ENCODE data around the gene IREB2. TPM values are rescaled to one million over a fixed set of nuclear protein-coding genes. Genes with fewer than 3 reads are reported as not detected.

Gene IREB2
- polyA plus RNA-seq, 1 of the 3 experiments (the other 2 are of a cell fraction), result 9.5 TPM

GRCh38 chr15:78502641-78503040 is 64.6 kb downstream of the IREB2 start:
- Histone ChIP-seq H3K36me3 (replicated peaks in 1 of 2; ENCODE audit: control insufficient read depth in 1 of 2, insufficient read depth in 2 of 2, low read length in 1 of 2) (peaks cover 28 to 40% of the 10 kb centered on the region in 2 experiments), H3K9me2 (no peaks in the 10 kb centered on the region), H3K9me3 (no peaks in the 10 kb centered on the region), H3K27me3 (ENCODE audit: insufficient read depth) (no peaks in the 10 kb centered on the region), H2AFZ (ENCODE audit: low read depth) (no peak overlapping the region), H3K4me3 (ENCODE audit: low read depth in 2 of 2, low read length in 1 of 2) (no peak overlapping the region), H3K79me2 (ENCODE audit: insufficient read depth) (no peaks in the 10 kb centered on the region), H3K9ac (no peak overlapping the region), H4K20me1 (ENCODE audit: insufficient read depth) (no peaks in the 10 kb centered on the region), H3K27ac (ENCODE audit: low read depth in 2 of 2, low read length in 1 of 2) (no peak overlapping the region), H3K4me1 (ENCODE audit: control insufficient read depth in 1 of 2, insufficient read depth in 2 of 2, low read depth in 1 of 2, low read length in 1 of 2) (peaks cover 0 to 3% of the 10 kb centered on the region in 2 experiments; a peak in 1 of 4 replicates), H3K4me2 (no peak overlapping the region), H3F3A (replicated peaks; ENCODE audit: insufficient read depth) (peaks cover 11% of the 10 kb centered on the region)
- CTCF ChIA-PET, result interaction anchor here (1.4 kb wide), 1 partner anchor 66 kb away, joined by 3 read pairs; no protein-coding TSS in a partner anchor
- 98% methylated on average over 2 of the region's 2 CpGs for WGBS (ENCODE audit: low lambda C conversion rate)
- POLR2A ChIA-PET, result no interaction called here
- DNase-seq, result no peak
- TF ChIP-seq RFX5 (IDR thresholded peaks at IDR 0.05; ENCODE audit: low read length), result no peak
- TF ChIP-seq NRF1 (IDR thresholded peaks at IDR 0.05; ENCODE audit: low read depth, low read length), result no peak
- TF ChIP-seq TAF1 (IDR thresholded peaks at IDR 0.05; ENCODE audit: borderline replicate concordance, low read depth, low read length), result no peak
- TF ChIP-seq, protein P1, sequence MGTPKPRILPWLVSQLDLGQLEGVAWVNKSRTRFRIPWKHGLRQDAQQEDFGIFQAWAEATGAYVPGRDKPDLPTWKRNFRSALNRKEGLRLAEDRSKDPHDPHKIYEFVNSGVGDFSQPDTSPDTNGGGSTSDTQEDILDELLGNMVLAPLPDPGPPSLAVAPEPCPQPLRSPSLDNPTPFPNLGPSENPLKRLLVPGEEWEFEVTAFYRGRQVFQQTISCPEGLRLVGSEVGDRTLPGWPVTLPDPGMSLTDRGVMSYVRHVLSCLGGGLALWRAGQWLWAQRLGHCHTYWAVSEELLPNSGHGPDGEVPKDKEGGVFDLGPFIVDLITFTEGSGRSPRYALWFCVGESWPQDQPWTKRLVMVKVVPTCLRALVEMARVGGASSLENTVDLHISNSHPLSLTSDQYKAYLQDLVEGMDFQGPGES (IDR thresholded peaks at IDR 0.05; ENCODE audit: low read depth, low read length), result no peak
- TF ChIP-seq GABPA (IDR thresholded peaks at IDR 0.05; ENCODE audit: low read depth), result no peak
- TF ChIP-seq PBX3 (IDR thresholded peaks at IDR 0.05), result no peak
- no peak for TF ChIP-seq GATA2 (CRISPR knock-in tag; IDR thresholded peaks at IDR 0.05)
- TF ChIP-seq ZBTB33 (IDR thresholded peaks at IDR 0.05; ENCODE audit: borderline replicate concordance, low read depth), result no peak
- no peak for TF ChIP-seq EZH2phosphoT487 (IDR thresholded peaks at IDR 0.05; ENCODE audit: borderline replicate concordance, low read depth)
- no peak for TF ChIP-seq MEF2A (IDR thresholded peaks at IDR 0.05; ENCODE audit: borderline replicate concordance, low read depth)
- no peak for TF ChIP-seq FOXM1 (IDR thresholded peaks at IDR 0.05; ENCODE audit: low read depth)
- no peak for TF ChIP-seq RXRA (IDR thresholded peaks at IDR 0.05; ENCODE audit: borderline replicate concordance, low read depth)
- TF ChIP-seq FOSL2 (IDR thresholded peaks at IDR 0.05; ENCODE audit: borderline replicate concordance, low read depth), result no peak
- TF ChIP-seq TEAD4 (IDR thresholded peaks at IDR 0.05; ENCODE audit: borderline replicate concordance, insufficient read depth), result no peak
- no peak for TF ChIP-seq FOXJ3 (CRISPR knock-in tag; IDR thresholded peaks at IDR 0.05)
- no peak for TF ChIP-seq ELF1 (IDR thresholded peaks at IDR 0.05)
- TF ChIP-seq JUND (IDR thresholded peaks at IDR 0.05), result no peak
- TF ChIP-seq RAD21 (IDR thresholded peaks at IDR 0.05; ENCODE audit: low read length), result no peak

Data from SK-N-SH (cell line).